Ammon's horn (tissue), 1 donor: ENCODE results near the gene ANKH.

ENCODE experiments used
- DNase-seq: peaks from one replicate; pipeline ENCODE4 v3.0.0-alpha.2; 2016; ENCODE audit warnings: low spot score

Gene ANKH

DNA sequence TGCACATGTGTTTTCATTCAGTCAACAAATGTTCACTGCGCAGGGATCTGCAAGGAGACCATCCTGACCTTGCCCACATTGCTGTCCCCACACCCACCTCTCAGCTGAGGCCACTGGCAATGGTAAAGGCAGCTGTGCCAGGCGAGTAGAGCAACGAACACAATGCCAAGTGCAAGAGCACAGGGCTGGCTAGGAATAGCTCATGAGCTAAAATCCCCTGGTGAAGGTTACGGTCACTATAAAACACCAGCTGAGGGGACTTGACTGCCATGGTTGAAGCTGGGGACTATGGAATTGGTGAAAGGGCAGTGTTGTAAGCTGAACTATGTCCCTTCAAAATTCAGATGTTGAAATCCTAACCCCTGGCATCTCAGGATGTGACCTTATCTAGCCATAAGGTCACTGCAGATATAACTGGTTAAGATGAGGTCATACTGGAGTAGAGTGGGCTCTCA is 111.0 kb downstream of the ANKH start:
- peak; percentile 42 for DNase-seq

- DNase-seq, result no peak
These were observed 111.6 kb downstream of the ANKH start for GRCh38 chr5:14759744-14760547.

GRCh38 chr5:14757850-14758249 is 113.7 kb downstream of the ANKH start:
- no peak for DNase-seq

- DNase-seq, result no peak
These were observed 115.1 kb downstream of the ANKH start for GRCh38 chr5:14756478-14756877.

DNA sequence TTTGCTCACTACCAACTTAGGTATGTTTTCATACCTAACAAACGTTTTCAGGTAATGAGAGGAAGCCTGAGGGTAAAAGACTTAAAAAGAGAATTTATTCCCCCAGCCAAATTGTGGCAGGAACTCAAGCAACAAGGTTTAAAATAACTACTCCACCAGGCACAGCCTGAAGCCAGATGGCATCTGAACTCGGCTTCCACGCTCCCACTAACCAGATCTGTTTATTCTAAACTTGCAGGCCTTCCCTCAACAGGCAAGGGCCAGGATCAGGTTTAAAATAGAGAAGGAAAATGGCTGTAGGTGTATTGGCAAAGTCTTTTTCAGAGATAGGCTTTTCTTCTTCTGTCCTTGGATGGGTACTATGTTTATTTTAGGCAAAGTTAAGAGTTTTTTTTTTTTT is 117.6 kb downstream of the ANKH start:
- peak; percentile 64 for DNase-seq

DNA sequence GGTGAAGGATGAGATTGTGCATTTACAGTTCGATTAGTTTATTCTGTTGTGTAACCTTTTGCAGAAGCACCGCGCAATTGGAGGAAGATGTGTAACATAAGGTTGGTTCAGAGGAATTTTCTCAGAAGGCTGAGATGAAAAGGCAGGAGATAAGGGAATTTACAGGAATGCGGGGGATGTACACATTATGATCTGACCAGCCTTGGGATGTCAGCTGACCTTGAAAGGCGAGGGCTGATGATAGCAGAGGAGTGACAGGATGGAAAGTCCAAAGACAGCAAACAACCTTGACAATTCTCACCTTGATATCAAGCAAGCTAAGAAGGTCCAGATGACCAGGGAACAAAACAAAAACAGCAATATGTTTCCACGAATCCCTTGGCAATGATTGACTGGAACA is 118.3 kb downstream of the ANKH start:
- DNase-seq, result no peak

DNA sequence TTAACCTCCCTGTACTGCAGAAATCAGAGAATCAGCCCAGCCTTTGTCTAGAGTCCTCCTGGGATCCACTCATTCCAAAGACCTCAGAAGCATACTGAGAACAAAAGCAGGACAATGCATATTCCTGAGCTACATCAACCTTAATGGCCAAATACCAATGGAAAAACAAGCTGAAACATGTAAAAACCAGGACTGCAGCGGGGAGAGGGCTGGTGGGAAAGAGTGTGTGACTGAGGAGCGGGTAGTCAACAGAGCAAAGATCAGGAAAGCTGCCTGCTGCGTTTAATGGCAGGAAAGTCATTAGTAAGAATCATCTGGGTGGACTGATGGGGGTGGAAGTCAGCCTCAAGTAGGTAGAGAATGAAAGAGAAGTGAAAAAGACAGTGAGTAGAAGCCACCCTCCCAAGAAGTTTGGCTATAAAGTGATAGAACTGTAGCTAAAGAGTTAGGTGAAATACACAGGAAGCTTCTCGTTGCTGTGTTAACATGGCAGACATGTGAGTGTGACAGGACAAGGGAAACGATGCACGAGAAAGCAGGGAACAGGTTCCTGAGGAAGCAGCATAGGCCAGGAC is 119.0 kb downstream of the ANKH start:
- no peak for DNase-seq

GRCh38 chr5:14750712-14751111 is 120.9 kb downstream of the ANKH start:
- no peak for DNase-seq

DNA sequence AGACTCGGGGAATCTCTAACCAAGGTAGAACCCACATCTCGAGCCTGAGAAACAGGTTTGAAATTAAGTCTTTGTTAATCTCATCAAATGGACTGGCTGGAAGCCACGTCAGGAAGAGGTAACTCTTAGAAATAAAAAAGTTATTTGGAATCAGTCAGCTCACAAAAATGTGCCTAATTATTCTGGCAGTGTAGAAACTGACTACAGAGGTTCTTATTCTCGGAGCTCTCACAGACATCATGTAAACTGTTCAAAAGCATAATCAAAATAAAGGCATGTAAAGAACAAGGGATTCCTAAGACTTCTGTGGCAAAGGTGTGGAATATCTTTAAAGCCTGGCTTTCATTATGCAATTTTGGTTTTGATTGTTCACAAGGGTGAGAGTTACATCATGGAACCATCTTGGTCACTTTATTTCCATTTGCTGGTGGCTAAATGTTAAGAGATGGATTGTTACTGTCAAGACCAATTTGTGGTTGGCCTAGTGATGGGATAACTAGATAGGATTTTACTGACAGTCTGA is 121.9 kb downstream of the ANKH start:
- no peak for DNase-seq

GRCh38 chr5:14748180-14748900 is 123.2 kb downstream of the ANKH start:
- DNase-seq, result no peak

- DNase-seq, result no peak
These were observed 125.8 kb downstream of the ANKH start for GRCh38 chr5:14745753-14746152.

DNA sequence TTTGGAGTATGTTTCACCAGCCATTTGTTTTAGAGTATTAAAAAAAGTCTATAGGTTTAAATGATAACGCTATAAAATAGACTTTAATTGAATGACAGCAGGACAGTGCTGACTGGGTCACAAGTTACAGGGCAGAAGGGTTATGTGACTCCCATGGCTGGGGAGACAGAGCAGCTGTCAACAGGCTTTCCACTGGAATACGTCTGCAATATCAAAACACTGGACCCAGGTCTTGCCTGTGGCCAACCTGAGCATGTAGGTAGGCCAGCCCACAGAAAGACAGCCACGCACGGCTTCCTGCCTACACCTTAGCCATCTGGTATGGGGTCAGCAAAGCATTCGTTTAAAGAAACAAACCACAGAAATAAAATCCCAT is 126.4 kb downstream of the ANKH start:
- no peak for DNase-seq

- DNase-seq, result no peak
These were observed 127.0 kb downstream of the ANKH start for GRCh38 chr5:14744296-14745187.

- DNase-seq, result no peak
These were observed 127.8 kb downstream of the ANKH start for GRCh38 chr5:14743601-14744295.

- DNase-seq, result no peak
These were observed 129.1 kb downstream of the ANKH start for GRCh38 chr5:14742498-14742897.

- DNase-seq, result no peak
These were observed 129.7 kb downstream of the ANKH start for GRCh38 chr5:14741801-14742440.

- DNase-seq, result no peak
These were observed 130.4 kb downstream of the ANKH start for GRCh38 chr5:14741131-14741530.

DNA sequence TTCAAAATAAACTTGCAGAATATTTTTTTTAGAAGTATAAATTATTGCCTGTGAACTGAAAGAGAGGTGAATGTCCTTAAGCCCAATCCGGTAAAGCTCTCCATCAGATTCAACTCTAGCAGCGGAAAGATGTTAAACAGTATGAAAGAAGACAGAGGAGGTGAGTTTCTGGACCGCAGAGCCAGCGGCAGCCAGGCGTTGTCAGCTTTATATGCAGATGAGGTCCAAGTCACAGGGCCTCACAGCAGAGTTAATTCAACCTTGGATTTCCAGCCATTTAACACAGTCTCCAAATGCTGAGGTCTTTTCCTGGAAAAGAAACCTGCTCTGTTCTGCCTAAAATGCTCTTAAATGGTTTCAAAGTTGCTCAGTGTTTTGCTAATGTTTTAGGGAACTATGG is 131.6 kb downstream of the ANKH start:
- no peak for DNase-seq

DNA sequence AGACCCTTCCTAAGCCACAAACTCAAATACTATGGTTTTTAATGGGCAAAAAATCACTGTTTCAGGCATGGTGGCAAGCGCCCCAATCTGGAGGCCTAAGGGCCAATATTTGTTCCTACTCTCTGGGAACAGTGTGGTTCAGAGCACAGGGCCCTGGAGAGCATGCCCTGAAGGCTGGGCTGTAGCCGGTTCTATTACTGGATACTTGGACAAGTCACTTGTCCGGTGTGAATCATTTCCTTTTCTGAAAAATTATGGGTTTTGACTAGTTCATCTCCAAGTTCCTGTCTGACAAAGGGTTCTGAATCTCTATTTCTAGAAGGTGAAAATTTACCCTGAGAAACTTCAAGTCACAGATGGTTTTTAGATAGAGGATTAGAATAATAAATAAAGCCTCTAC is 132.0 kb downstream of the ANKH start:
- no peak for DNase-seq

DNA sequence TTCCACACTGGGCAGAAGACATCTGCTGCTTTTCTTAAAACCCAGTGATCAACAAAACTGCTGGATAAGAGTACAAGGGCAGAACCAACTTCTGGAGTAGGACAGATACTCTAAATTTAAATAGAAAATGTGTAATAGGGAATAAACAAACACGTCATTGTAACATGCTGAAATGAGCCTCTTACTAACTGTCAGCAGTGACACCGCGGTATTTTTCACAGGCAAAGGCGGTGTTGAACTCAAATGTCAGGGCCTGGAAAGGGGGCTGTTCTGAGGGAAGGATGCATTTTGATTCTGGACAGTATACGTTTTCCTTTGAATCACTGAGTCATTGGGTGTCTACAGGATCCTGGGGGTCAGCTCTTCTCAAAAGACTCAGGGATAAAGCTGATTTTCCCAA is 133.5 kb downstream of the ANKH start:
- no peak for DNase-seq

- DNase-seq, result no peak
These were observed 134.3 kb downstream of the ANKH start for GRCh38 chr5:14737291-14737690.
